Sigmoid colon (tissue), 4 donors: ENCODE data around the gene CAPSL.

Experiments
- CTCF ChIP-seq, 4 experiments: fragments of 450-650 bp in 3 of 4; fragments of 200-600 bp in 1 of 4; IDR thresholded peaks; one replicate each; pipeline ENCODE4 v1.5.1; 2016 to 2019; ENCODE audit warnings: antibody characterized with exemption in 4 of 4, mild to moderate bottlenecking in 3 of 4, moderate library complexity in 2 of 4
- POLR2A ChIP-seq, 2 donors: fragments of 450-650 bp; IDR thresholded peaks; one replicate each; pipeline ENCODE4 v1.6.1; 2016; ENCODE audit warnings: antibody characterized with exemption in 2 of 2, mild to moderate bottlenecking in 2 of 2, moderate library complexity in 2 of 2
- POLR2AphosphoS5 ChIP-seq, 4 donors: sonication (generic); formaldehyde crosslinking; IDR thresholded peaks; one replicate each; pipeline ENCODE4 v1.6.1; 2017; ENCODE audit warnings: antibody characterized with exemption in 4 of 4

DNA sequence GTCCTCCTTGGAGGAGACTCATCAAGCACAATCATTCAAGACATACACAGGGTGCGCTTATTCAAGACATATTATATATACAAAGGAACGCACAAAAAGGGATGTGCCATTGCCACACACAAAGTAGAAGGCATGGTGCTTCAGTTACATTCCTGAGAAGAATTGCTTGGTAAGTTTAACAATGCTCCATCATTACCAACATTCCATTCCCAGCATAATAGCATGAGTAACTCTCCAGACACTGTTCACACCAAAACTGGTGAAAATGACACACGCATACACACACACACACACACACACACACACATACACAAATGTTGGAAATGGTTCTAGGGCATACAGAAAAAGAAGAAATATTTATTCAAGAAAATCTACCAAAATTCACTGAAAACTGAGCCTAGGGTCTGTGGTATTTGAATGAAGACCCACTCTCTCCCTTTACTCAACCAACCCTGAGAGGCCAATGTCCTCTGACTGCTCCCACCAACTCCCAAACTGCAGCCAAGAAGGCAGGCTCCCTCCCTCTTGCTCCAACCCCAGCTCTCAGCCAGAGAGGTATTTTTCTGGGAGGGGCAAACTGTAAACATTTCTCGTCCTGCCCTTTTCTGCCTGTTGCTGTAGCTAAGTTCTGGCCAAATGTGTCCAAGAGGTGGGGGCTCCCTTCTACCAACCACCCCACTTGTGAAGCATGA, 32.9 kb upstream of the CAPSL start:
- TF ChIP-seq POLR2A (IDR thresholded peaks at IDR 0.05) = no peak
- TF ChIP-seq POLR2AphosphoS5 (IDR thresholded peaks at IDR 0.05) = no peak
- TF ChIP-seq CTCF (IDR thresholded peaks at IDR 0.05) = no peak
